Cardiac muscle cell (in vitro differentiated cells and primary cell): ENCODE results near the gene NOD1. TPM values are rescaled to one million over a fixed set of nuclear protein-coding genes. Genes with fewer than 3 reads are reported as not detected.

Experiments used
- DNase-seq, 2 donors: peaks; one replicate each; pipeline versions ENCODE4 v3.0.0 to v3.0.0-alpha.2; 2010 to 2017; ENCODE audit warnings: low read depth in 1 of 2, low spot score in 1 of 2
- H3K27ac ChIP-seq: fragments of 200-600 bp; sonication (generic); 2 replicates; pipeline ENCODE4 v1.5.1; 2016
- H3K27me3 ChIP-seq: fragments of 200-600 bp; sonication (generic); 2 replicates; pipeline ENCODE4 v1.6.0; 2016; ENCODE audit warnings: control low read depth
- H3K36me3 ChIP-seq: fragments of 200-600 bp; sonication (generic); 2 replicates; pipeline ENCODE4 v1.5.1; 2016; ENCODE audit warnings: control low read depth
- H3K4me1 ChIP-seq: fragments of 200-600 bp; sonication (generic); 2 replicates; pipeline ENCODE4 v1.8.1; 2017; ENCODE audit warnings: low read depth, mild to moderate bottlenecking, mixed run types
- H3K4me3 ChIP-seq: fragments of 200-600 bp; sonication (generic); 2 replicates; pipeline ENCODE4 v1.5.1; 2016; ENCODE audit warnings: mild to moderate bottlenecking
- H3K9me3 ChIP-seq: fragments of 200-600 bp; sonication (generic); 2 replicates; pipeline ENCODE4 v1.5.1; 2017; ENCODE audit warnings: low read depth, mild to moderate bottlenecking, control low read depth
- polyA plus RNA-seq: library from polyadenylated mRNA; unstranded; fragments of >200 nt; fragmentation: Nextera tagmentation; extraction: Ambion mirVana; gene quantifications from 2 replicates; pipeline ENCODE4 v1.2.1, GENCODE V29; 2016
- total RNA-seq: library from RNA; depleted of rRNA; stranded (reverse); fragments of >200 nt; gene quantifications from 2 replicates; pipeline ENCODE4 v1.2.3, GENCODE V29; 2016
- TF ChIP-seq, protein P1 (sequence below): IDR thresholded peaks from 2 replicates; pipeline ENCODE4 v1.5.1; 2012; ENCODE audit warnings: low read depth, mild to moderate bottlenecking, low read length

Gene NOD1
- total and polyA plus RNA-seq, 2 experiments from 2014 or later: 20.3 to 79.6 TPM

DNA sequence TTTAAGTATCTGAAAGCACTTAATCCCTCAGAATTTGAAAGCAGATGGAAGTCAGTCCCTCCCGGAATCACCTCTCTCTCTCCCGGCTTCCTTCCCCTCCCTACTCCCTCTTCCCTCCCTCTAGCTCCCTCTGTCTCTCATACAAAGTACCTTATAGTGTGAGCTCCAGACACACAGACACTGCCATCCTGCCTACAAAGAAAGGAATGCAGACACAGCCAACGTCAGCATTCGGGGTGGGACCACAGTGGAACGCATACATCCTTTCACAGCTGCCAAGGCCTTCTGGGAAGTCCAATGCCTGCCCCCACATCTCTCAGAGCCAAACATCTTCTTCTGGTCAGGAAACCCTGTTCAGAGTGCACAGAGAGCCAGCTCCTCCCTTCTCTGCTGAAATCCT is 9.3 kb downstream of the NOD1 start:
- Histone ChIP-seq H3K4me1 (peaks cover 79% of the 10 kb centered on the region), H3K4me3 (no peak overlapping the region), H3K27me3 (no peaks in the 10 kb centered on the region), H3K36me3 (no peaks in the 10 kb centered on the region), H3K27ac (peak overlapping the region; percentile 61), H3K9me3 (no peaks in the 10 kb centered on the region)
- peak; percentile 73 to 100 for DNase-seq
- TF ChIP-seq, protein P1, sequence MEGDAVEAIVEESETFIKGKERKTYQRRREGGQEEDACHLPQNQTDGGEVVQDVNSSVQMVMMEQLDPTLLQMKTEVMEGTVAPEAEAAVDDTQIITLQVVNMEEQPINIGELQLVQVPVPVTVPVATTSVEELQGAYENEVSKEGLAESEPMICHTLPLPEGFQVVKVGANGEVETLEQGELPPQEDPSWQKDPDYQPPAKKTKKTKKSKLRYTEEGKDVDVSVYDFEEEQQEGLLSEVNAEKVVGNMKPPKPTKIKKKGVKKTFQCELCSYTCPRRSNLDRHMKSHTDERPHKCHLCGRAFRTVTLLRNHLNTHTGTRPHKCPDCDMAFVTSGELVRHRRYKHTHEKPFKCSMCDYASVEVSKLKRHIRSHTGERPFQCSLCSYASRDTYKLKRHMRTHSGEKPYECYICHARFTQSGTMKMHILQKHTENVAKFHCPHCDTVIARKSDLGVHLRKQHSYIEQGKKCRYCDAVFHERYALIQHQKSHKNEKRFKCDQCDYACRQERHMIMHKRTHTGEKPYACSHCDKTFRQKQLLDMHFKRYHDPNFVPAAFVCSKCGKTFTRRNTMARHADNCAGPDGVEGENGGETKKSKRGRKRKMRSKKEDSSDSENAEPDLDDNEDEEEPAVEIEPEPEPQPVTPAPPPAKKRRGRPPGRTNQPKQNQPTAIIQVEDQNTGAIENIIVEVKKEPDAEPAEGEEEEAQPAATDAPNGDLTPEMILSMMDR: peak; percentile 63

DNA sequence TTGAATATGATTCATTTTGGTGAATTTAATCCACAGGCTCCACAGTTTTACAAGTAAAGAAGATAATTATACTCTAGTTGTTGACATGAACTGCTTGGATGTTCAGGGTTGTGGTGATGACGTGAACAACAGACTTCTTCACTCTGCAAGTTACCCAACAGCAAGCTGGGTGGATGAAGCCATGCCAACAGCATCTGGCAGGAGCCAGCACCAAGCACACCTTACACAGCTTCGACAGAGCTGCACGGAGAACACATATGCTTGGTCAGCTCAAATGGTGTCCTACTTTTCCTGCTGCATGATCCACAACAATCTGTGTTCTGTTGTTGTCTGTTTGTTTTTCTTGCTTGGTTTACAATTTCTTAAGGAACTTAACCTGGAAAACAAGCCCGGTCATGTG is 9.8 kb downstream of the NOD1 start:
- Histone ChIP-seq H3K9me3 (no peaks in the 10 kb centered on the region), H3K27ac (peak overlapping the region; percentile 61), H3K4me3 (no peak overlapping the region), H3K27me3 (no peaks in the 10 kb centered on the region), H3K36me3 (no peaks in the 10 kb centered on the region), H3K4me1 (peaks cover 79% of the 10 kb centered on the region)
- TF ChIP-seq, protein P1: no peak
- peak in 1 of 2 donors; percentile 74 for DNase-seq

DNA sequence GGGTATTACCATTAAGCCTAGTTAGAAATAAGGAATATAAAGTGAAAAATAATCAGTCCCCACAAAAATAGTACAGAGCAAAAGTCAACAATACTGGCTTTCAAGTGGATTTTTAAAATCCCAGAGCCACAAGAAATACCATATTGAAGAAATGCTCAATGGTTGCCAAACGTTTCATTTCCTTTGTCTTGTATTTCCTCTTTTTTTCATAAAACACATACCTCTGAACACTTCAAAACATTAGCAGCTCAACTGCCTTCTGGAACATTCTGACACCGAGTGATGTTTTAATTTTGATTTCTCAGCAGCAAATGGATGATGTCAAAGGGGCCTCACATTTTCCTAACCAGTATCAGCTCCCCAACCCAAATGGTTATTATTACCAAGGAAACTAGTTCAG is 10.5 kb downstream of the NOD1 start:
- Histone ChIP-seq H3K36me3 (no peaks in the 10 kb centered on the region), H3K9me3 (no peaks in the 10 kb centered on the region), H3K4me3 (no peak overlapping the region), H3K4me1 (peaks cover 73% of the 10 kb centered on the region), H3K27ac (no peak overlapping the region), H3K27me3 (no peaks in the 10 kb centered on the region)
- TF ChIP-seq, protein P1: no peak
- DNase-seq: no peak

DNA sequence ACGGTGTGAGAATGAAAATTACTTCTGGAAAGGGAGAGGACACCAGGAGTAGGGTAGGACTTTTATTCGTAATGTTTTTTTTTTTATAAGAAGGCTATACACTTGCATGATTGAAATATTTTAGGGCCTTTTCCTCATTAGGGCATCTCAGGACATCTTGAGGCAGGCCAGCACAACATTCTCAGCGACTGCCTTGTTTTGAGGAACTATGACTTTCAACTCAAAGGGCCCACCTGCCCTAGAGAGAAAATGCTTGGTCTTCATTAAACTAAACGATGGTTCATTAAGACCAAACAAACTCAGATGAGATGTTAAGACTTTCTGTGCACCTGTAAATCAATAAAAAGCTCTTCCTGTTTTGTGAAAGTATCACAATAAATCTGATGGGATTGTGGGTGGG is 11.3 kb downstream of the NOD1 start:
- H3K4me1 ChIP-seq: peaks cover 66% of the 10 kb centered on the region
- H3K4me3 ChIP-seq: no peak overlapping the region
- TF ChIP-seq, protein P1: no peak
- H3K36me3 ChIP-seq: no peaks in the 10 kb centered on the region
- H3K27me3 ChIP-seq: no peaks in the 10 kb centered on the region
- H3K9me3 ChIP-seq: no peaks in the 10 kb centered on the region
- no peak overlapping the region for H3K27ac ChIP-seq
- DNase-seq: no peak

DNA sequence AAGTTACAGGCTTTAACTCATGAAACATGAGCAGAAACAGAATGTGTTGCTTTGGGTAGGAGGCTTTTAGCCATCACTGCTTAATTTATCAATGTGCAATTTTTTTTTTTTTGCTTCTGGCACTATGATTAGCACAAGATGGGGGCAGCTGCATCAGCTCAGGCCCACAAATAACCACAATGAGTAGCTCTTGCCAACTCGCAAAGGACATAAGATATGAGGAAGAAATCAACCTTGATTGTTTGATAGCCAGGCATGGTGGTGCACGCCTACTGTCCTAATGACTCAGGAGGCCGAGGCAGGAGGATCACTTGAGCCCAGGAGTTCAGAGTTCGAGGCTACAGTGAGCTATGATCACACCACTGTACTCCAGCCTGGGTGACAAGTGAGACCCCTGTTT is 12.3 kb downstream of the NOD1 start:
- Histone ChIP-seq H3K36me3 (no peaks in the 10 kb centered on the region), H3K4me3 (no peak overlapping the region), H3K27me3 (no peaks in the 10 kb centered on the region), H3K4me1 (peaks cover 56% of the 10 kb centered on the region), H3K9me3 (no peaks in the 10 kb centered on the region), H3K27ac (no peak overlapping the region)
- TF ChIP-seq, protein P1: no peak
- DNase-seq: peak in 1 of 2 donors; percentile 69

DNA sequence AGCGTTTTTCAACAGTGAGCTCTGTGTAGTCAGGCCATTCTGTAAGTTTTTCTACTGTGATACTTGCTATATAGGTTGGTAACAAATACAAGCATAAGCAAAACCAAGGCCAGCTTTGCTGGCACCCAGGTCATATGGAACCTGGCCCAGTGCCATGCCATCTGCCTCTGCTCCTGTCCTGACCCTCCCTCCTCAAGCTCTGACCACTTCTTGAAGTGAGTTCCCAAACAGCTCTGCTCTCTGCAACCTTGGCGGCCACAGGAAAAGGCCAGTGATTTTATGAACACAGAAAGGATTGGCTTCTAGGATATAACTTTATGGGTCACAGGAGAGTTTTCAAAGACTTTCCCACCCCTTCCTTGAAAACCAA is 12.8 kb downstream of the NOD1 start:
- H3K9me3 ChIP-seq: no peaks in the 10 kb centered on the region
- H3K4me3 ChIP-seq: no peak overlapping the region
- no peak overlapping the region for H3K27ac ChIP-seq
- no peaks in the 10 kb centered on the region for H3K27me3 ChIP-seq
- H3K4me1 ChIP-seq: peaks cover 52% of the 10 kb centered on the region
- TF ChIP-seq, protein P1: no peak
- DNase-seq: no peak
- no peaks in the 10 kb centered on the region for H3K36me3 ChIP-seq
